Measurements from ENCODE around the gene PDP2. TPM values are rescaled to one million over a fixed set of nuclear protein-coding genes. Genes with fewer than 3 reads are reported as not detected.

PDP2 gene
- total RNA-seq, 6 experiments from 2014 or later: 12.8 to 17.7 (median 16.2) TPM

GRCh38 chr16:66881014-66881417 lies 701 bp downstream of the PDP2 start:
- Mint-ChIP-seq H3K4me1 (ENCODE audit: low read depth) (peaks cover 47% of the 10 kb centered on the region), H3K27ac (peak overlapping the region; percentile 33), H3K27me3 (ENCODE audit: insufficient read depth) (no peaks in the 10 kb centered on the region), H3K36me3 (ENCODE audit: low read depth) (peaks cover 11% of the 10 kb centered on the region; the same call in 1 of the 2 replicates), H3K9me3 (no peaks in the 10 kb centered on the region), H3K4me3 (peak overlapping the region; percentile 99)
- no peak for TF ChIP-seq CTCF (IDR thresholded peaks at IDR 0.05)
- no peak for DNase-seq

- no peak for TF ChIP-seq CTCF (IDR thresholded peaks at IDR 0.05)
- Mint-ChIP-seq H3K9me3 (no peaks in the 10 kb centered on the region), H3K4me1 (ENCODE audit: low read depth) (peaks cover 49% of the 10 kb centered on the region), H3K4me3 (peak overlapping the region; percentile 99), H3K36me3 (ENCODE audit: low read depth) (peaks cover 11% of the 10 kb centered on the region; the same call in 1 of the 2 replicates), H3K27ac (peak overlapping the region; percentile 5), H3K27me3 (ENCODE audit: insufficient read depth) (no peaks in the 10 kb centered on the region)
- DNase-seq: no peak
Measured at GRCh38 chr16:66881560-66881959, 1.2 kb downstream of the PDP2 start.

DNA sequence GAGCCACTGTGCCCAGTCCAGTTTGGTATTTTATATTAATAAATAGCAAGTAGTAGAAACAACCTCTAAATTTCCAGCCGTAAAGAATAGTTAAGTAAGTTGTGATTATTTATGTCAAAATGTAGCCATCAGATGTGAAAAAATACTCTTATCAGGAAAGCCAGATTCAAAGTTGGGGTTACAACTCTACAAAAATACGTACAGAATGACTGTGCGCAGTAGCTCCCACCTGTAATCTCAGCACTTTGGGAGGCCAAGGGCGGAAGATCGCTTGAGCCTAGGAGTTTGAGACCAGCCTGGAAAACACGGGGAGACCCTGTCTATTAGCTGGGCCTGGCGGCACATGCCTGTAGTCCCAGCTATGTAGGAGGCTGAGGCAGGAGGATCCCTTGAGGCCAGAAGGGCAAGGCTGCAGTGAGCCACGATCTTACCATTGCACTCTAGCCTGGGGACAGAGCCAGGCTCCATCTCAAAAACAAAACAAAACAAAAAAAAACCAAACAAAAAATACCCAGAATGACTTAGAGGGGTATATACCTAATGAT lies 1.7 kb downstream of the PDP2 start:
- H3K36me3 Mint-ChIP-seq (ENCODE audit: low read depth): peaks cover 11% of the 10 kb centered on the region; the same call in 1 of the 2 replicates
- H3K27ac Mint-ChIP-seq: no peak overlapping the region; the same call in 1 of the 2 replicates
- DNase-seq: no peak
- H3K4me3 Mint-ChIP-seq: no peak overlapping the region; the same call in 1 of the 2 replicates
- H3K4me1 Mint-ChIP-seq (ENCODE audit: low read depth): peaks cover 54% of the 10 kb centered on the region
- no peaks in the 10 kb centered on the region for H3K27me3 Mint-ChIP-seq (ENCODE audit: insufficient read depth)
- no peaks in the 10 kb centered on the region for H3K9me3 Mint-ChIP-seq
- no peak for TF ChIP-seq CTCF (IDR thresholded peaks at IDR 0.05)

GRCh38 chr16:66882702-66883101 lies 2.4 kb downstream of the PDP2 start:
- no peak for TF ChIP-seq CTCF (IDR thresholded peaks at IDR 0.05)
- no peaks in the 10 kb centered on the region for H3K9me3 Mint-ChIP-seq
- peaks cover 11% of the 10 kb centered on the region; the same call in 1 of the 2 replicates for H3K36me3 Mint-ChIP-seq (ENCODE audit: low read depth)
- no peaks in the 10 kb centered on the region for H3K27me3 Mint-ChIP-seq (ENCODE audit: insufficient read depth)
- peaks cover 59% of the 10 kb centered on the region for H3K4me1 Mint-ChIP-seq (ENCODE audit: low read depth)
- H3K27ac Mint-ChIP-seq: no peak overlapping the region
- no peak for DNase-seq
- H3K4me3 Mint-ChIP-seq: no peak overlapping the region

DNA sequence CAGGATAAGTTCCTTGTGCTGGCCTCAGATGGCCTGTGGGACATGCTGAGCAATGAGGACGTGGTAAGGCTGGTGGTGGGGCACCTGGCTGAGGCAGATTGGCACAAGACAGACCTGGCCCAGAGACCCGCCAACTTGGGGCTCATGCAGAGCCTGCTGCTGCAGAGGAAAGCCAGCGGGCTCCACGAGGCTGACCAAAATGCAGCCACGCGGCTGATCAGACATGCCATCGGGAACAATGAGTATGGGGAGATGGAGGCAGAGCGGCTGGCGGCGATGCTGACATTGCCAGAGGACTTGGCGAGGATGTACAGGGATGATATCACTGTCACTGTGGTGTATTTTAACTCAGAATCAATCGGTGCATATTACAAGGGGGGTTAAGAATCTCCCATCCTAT lies 5.2 kb downstream of the PDP2 start:
- Mint-ChIP-seq H3K27ac (peak overlapping the region; percentile 31), H3K9me3 (no peaks in the 10 kb centered on the region), H3K4me1 (ENCODE audit: low read depth) (peaks cover 50% of the 10 kb centered on the region), H3K36me3 (ENCODE audit: low read depth) (peaks cover 16% of the 10 kb centered on the region; the same call in 1 of the 2 replicates), H3K4me3 (peak overlapping the region; percentile 32), H3K27me3 (ENCODE audit: insufficient read depth) (no peaks in the 10 kb centered on the region)
- no peak for TF ChIP-seq CTCF (IDR thresholded peaks at IDR 0.05)
- no peak for DNase-seq

All from HFFc6 (cell line).